ENCODE measurements around the gene KCNK3.

GRCh38 chr2:26657265-26657664 lies 35.3 kb upstream of the KCNK3 start:
- TF ChIP-seq CTCF (IDR thresholded peaks at IDR 0.05), result no peak
- no peak for TF ChIP-seq EZH2 (IDR thresholded peaks at IDR 0.05; ENCODE audit: borderline replicate concordance, insufficient read depth, low read depth, low read length, poor library complexity, severe bottlenecking)

Data from B cell (primary cell).